Endometrial microvascular endothelial cells (primary cell): ENCODE measurements around the gene HSPA1L. TPM values are rescaled to one million over a fixed set of nuclear protein-coding genes. Genes with fewer than 3 reads are reported as not detected.

Experiments used
- in situ Hi-C: cut with HindIII; loops from 2 replicates; pipeline ENCODE4 v1.10.0; 2017; ENCODE audit warnings: low sequenced_read_pairs, low pct_unique_long_range_greater_than_20kb; ENCODE audit errors: inconsistent ontology term
- total RNA-seq: library from RNA; depleted of rRNA; stranded (reverse); fragments of >200 nt; gene quantifications from one replicate; pipeline ENCODE4 v1.2.3, GENCODE V29; 2015; ENCODE audit errors: inconsistent ontology term

HSPA1L gene
- total RNA-seq, 1 donor from 2014 or later = 0.65 TPM

GRCh38 chr6:31771992-31772358, 43.1 kb downstream of the HSPA1L start:
- in situ Hi-C loops = no loop called here

DNA sequence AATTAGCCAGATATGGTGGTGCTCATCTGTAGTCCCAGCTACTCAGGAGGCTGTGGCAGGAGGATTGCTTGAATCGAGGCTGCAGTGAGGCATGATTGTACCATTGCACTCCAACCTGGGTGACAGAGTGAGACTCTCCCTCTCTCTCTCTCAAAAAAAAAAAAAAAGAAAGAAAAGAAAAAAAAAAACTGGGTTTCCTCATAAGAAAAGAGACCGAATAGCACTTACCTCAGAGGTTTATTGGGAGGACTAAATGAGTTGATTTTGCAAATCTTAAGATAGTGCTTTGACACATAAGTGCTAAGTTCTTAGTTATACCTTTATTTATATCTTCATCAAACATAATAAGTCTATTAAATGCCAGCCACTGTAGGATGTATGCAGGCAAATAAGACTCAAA, 44.2 kb downstream of the HSPA1L start:
- in situ Hi-C loops = no loop called here

GRCh38 chr6:31769684-31770371, 45.3 kb downstream of the HSPA1L start:
- in situ Hi-C loops = no loop called here

- in situ Hi-C loops = no loop called here
These were observed 46.5 kb downstream of the HSPA1L start for GRCh38 chr6:31768363-31769257.

- in situ Hi-C loops = no loop called here
These were observed 47.9 kb downstream of the HSPA1L start for GRCh38 chr6:31767096-31767645.

DNA sequence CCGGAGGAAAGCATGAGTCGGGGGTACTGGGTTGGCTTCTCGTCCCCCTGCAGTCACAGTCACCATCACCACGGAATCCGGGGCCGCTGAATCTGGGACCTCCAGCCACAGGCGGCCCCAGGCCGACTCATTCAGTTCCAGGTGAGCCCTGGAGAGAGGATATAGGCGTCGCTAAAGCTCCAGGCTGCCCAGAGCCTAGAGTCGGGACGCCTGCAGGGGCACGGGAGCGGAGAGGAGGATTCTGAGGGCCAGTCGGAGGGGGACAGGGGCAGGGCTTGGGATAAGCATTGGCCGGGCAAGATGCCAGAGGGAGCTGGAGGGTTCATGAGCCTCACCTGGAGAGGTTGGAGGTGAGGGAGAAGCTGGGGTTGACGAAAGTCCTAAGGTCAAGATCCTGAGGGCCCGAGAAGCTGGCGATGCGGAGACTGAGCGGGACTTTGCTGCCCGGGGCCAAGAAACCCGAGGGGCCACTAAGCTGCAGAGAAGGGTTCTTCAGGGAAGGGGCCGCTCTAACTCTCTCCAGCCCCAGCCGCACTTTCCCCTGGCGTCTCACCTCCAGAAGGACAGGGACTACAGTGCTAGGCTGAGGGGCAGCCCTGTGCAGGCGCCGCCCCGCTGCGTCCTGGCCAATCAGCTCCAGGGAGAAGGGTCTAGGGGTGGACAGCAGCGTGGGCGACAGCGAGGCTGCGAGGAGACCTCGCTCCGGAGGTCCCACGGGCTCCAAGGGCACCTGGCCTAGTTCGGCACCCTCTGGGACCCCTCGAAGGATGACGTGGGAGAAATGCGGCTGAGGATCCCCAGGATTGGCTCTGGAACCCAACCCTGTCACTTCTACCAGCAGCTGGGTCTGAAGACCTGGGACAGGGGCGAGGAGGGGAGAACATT, 48.9 kb downstream of the HSPA1L start:
- in situ Hi-C loops = no loop called here

DNA sequence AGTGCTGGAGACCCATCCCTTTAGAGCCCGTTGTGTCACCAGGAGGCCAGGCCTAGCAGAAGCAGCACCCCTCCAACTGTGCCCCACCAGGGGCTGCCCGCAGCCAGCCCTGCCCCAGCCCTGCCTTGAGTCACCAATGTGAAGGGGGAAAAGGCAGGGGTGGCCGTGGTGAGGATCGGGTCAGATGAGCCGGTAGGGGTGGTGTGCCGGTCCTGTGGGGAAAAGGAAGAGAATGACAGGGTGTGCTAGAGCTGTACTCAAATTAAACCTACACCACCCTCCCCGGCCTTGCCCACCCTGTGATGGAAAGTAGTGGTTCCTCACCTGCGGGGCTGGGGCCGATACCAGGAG, 49.5 kb downstream of the HSPA1L start:
- in situ Hi-C loops = no loop called here

DNA sequence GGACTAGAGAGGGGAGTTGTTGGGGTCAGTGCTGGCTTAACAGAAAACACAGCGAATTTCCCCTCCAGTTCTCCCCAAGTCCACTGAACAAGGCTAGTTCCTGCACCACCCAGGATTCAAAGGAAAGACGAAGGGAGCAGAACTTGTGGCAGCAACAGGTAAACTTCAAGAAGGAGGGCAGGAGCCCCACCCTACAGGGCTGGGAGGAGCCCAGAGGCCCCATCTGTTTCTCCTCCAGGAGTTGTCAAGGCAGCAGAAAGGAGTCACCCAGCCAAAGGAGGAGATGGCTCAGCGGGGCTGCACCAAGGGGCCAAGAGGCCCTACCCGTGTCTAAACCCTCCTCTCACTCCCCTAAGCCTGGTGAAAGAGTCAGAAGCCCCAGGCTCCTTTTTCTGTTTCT, 50.9 kb downstream of the HSPA1L start:
- in situ Hi-C loops = no loop called here

DNA sequence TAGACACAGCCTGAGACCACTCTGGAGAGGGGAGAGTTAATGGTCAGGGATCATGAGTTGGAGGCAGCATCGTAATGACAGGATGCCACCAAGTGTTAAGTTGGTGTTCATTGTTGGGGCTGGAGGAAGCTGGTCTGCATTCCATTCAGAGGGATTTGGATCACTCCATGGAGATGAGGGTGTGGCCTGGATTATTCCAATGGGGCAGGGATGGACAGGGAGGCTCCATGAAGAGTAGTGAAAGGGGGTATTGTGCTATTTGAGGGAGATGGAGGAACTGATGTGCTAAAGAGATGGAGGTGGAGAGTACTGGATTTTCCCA, 51.5 kb downstream of the HSPA1L start:
- in situ Hi-C loops = no loop called here

- in situ Hi-C loops = no loop called here
These were observed 52.0 kb downstream of the HSPA1L start for GRCh38 chr6:31762878-31763618.

DNA sequence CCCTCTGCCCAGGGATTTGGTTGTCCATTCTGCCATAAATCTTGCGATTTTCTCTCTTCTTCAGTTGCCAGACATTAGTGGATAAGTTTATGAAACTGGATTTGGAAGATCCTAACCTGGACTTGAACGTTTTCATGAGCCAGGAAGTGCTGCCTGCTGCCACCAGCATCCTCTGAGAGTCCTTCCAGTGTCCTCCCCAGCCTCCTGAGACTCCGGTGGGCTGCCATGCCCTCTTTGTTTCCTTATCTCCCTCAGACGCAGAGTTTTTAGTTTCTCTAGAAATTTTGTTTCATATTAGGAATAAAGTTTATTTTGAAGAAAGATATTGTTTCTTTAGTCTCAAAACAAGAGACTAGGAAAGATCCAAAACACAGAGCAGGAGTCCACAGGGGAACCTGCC, 52.7 kb downstream of the HSPA1L start, which contains the start of gene SAPCD1:
SAPCD1 (plus strand) TSS at position 301 of the 400 bp plus-strand sequence. CDS start 399 bp downstream, outside the sequence.
- in situ Hi-C loops = no loop called here

GRCh38 chr6:31761343-31761742, 53.7 kb downstream of the HSPA1L start:
- in situ Hi-C loops = no loop called here

DNA sequence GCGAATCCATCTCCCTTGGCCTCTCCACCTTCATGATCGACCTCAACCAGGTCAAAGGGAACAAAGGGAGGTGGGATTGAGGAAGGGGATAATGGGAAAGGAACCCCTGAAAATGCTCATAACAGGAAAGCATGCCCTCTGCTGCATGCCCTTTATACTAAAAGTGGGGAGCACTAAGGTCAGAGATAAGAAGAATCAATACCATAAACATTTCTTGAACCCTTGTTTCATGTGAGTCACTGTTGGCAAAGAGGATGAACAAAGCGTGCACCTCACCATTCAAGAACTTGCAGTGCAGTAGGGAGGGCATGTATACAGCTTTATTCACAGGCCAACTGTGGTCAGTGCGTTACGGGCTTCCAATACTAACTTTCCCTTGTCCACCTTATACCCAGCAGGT, 54.3 kb downstream of the HSPA1L start:
- in situ Hi-C loops = no loop called here

Other genes with a start within 250 kb of the HSPA1L start
- not detected for gene LTA, start 243.0 kb downstream of the HSPA1L start, total RNA-seq
- not detected for gene TNF, start 239.7 kb downstream of the HSPA1L start, total RNA-seq
- gene LTB, start 232.9 kb downstream of the HSPA1L start, total RNA-seq = not detected
- gene LST1, start 229.0 kb downstream of the HSPA1L start, total RNA-seq = not detected
- not detected for gene NCR3, start 222.3 kb downstream of the HSPA1L start, total RNA-seq
- gene AIF1, start 200.0 kb downstream of the HSPA1L start, total RNA-seq = not detected
- 79.4 TPM for gene PRRC2A, start 194.6 kb downstream of the HSPA1L start, total RNA-seq
- 262 TPM for gene BAG6, start 162.6 kb downstream of the HSPA1L start, total RNA-seq
- gene APOM, start 159.4 kb downstream of the HSPA1L start, total RNA-seq = 1.9 TPM
- 17.2 TPM for gene C6orf47, start 154.5 kb downstream of the HSPA1L start, total RNA-seq
- 15.2 TPM for gene GPANK1, start 150.3 kb downstream of the HSPA1L start, total RNA-seq
- 271 TPM for gene CSNK2B, start 149.2 kb downstream of the HSPA1L start, total RNA-seq
- 1.1 TPM for gene LY6G5B, start 145.3 kb downstream of the HSPA1L start, total RNA-seq
- 0.93 TPM for gene LY6G5C, start 134.2 kb downstream of the HSPA1L start, total RNA-seq
- 44.8 TPM for gene ABHD16A, start 112.0 kb downstream of the HSPA1L start, total RNA-seq
- not detected for gene LY6G6F, start 108.4 kb downstream of the HSPA1L start, total RNA-seq
- not detected for gene LY6G6D, start 99.9 kb downstream of the HSPA1L start, total RNA-seq
- not detected for gene LY6G6C, start 93.5 kb downstream of the HSPA1L start, total RNA-seq
- gene MPIG6B, start 91.9 kb downstream of the HSPA1L start, total RNA-seq = not detected
- gene DDAH2, start 86.0 kb downstream of the HSPA1L start, total RNA-seq = 64.2 TPM
- 1,067 TPM for gene CLIC1, start 78.8 kb downstream of the HSPA1L start, total RNA-seq
- gene MSH5, start 75.3 kb downstream of the HSPA1L start, total RNA-seq = 7.8 TPM
- not detected for gene SAPCD1, start 52.6 kb downstream of the HSPA1L start, total RNA-seq
- gene VWA7, start 38.0 kb downstream of the HSPA1L start, total RNA-seq = not detected
- 101 TPM for gene VARS1, start 19.5 kb downstream of the HSPA1L start, total RNA-seq
- 172 TPM for gene LSM2, start 8.3 kb downstream of the HSPA1L start, total RNA-seq
- 171 TPM for gene HSPA1A, start 260 bp upstream of the HSPA1L start, total RNA-seq
- gene HSPA1B, start 12.5 kb upstream of the HSPA1L start, total RNA-seq = 120 TPM
- gene NEU1, start 47.5 kb upstream of the HSPA1L start, total RNA-seq = 94.3 TPM
- 2.6 TPM for gene SLC44A4, start 63.7 kb upstream of the HSPA1L start, total RNA-seq
- 41.2 TPM for gene EHMT2, start 82.4 kb upstream of the HSPA1L start, total RNA-seq
- not detected for gene ZBTB12, start 86.8 kb upstream of the HSPA1L start, total RNA-seq
- not detected for gene C2, start 112.4 kb upstream of the HSPA1L start, total RNA-seq
- 1.6 TPM for gene CFB, start 130.8 kb upstream of the HSPA1L start, total RNA-seq
- 141 TPM for gene NELFE, start 143.7 kb upstream of the HSPA1L start, total RNA-seq
- gene SKIC2, start 143.9 kb upstream of the HSPA1L start, total RNA-seq = 78.6 TPM
- gene DXO, start 156.9 kb upstream of the HSPA1L start, total RNA-seq = 13.8 TPM
- 1.0 TPM for gene C4A, start 166.8 kb upstream of the HSPA1L start, total RNA-seq
- 1.1 TPM for gene C4B, start 199.5 kb upstream of the HSPA1L start, total RNA-seq
- not detected for gene CYP21A2, start 223.1 kb upstream of the HSPA1L start, total RNA-seq